H1 (cell line): ENCODE data around the gene MUC5AC.

Experiments used
- PHF8 ChIP-seq: fragments of 200-600 bp; sonication (generic); conservative IDR thresholded peaks from 2 replicates; pipeline ENCODE4 v1.7.1; 2012; ENCODE audit warnings: low read depth, mild to moderate bottlenecking, inconsistent platforms, low read length, moderate library complexity
- POLR2A ChIP-seq, 2 experiments: IDR thresholded peaks; 1 replicate in 1 of 2; 2 replicates in 1 of 2; pipeline ENCODE4 v1.6.1; 2011; ENCODE audit warnings: low read depth in 2 of 2, low read length in 2 of 2, mild to moderate bottlenecking in 2 of 2; ENCODE audit errors: control extremely low read depth in 1 of 2

DNA sequence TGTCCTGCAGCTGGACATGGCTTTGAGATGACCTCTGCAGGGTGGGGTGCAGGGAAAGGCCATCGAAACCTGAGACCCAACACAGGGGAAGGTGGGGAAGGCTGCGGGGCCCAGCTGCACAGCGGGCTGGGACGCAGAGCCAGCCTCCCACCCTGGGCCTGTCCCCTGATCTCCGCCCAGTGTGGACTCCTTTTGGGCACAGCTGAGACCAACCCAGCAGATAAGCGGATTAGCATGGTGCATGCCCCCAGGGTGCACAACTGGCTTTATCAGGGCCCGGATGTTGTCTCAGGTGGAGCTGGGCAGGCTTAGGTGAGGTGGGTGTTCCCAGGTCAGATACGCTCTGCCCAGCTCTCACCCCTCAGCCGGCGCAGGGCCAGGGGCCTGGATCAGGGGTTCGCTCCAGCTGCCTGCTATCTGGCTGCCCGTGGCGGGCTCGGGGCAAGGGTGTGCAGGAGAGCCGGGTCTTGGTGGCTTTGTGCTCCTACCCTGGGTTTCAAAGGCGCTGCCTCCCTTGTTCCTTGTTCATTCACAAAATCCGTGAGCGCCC, 28.1 kb upstream of the MUC5AC start:
- TF ChIP-seq PHF8 (no peak), POLR2A (IDR thresholded peaks at IDR 0.05; ENCODE audit: control extremely low read depth in 1 of 2, low read depth in 2 of 2, low read length in 2 of 2) (no peak)
